Right lung (tissue), 5 donors: ENCODE data around the gene UBE2E2. TPM values are rescaled to one million over a fixed set of nuclear protein-coding genes. Genes with fewer than 3 reads are reported as not detected.

ENCODE experiments used
- DNase-seq, 2 donors: peaks; one replicate each; pipeline ENCODE4 v3.0.0-alpha.2; 2013
- polyA plus RNA-seq, 5 donors: library from polyadenylated mRNA; unstranded; fragments of 120-200 nt; gene quantifications; one replicate each; pipeline versions ENCODE4 v1.2.1 to v1.2.3, GENCODE V29; 2013; ENCODE audit warnings: inconsistent platforms in 1 of 5, low replicate concordance in 1 of 5; ENCODE audit not compliant: insufficient read length in 5 of 5, insufficient read depth in 1 of 5

Gene UBE2E2
- polyA plus RNA-seq, 5 donors = 39.8 to 58.8 (median 52.1) TPM

DNA sequence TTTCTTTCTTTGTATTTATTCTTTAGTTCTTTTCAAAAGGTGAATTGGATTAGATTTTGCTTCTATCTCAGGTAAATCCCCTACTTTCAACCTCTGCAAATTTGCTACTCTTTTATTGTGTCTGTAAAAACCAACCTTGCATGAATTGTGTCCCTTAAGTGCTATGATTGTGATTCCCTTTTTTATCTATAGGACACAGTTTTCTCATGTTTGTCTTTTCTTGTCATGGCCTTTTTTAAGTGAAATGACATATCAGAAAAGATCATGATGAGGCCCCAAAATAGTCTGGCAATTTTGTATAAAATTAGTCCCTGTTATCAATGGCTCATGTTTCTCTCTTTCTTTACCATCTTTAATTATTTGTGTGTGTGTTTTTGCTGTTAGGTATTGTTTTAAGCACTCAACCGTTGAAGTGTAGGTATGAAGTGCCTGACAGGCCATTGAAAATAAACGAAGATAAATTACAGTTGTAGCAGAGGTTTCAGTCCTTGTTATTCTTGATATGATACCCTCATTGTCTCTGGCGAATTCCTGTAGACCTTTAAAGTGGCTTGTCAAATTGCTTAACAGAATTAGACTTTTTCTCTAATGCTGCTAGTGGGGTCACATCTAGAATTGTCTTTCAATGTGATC lies 184.3 kb downstream of the UBE2E2 start:
- no peak for DNase-seq

GRCh38 chr3:23389089-23389488 lies 186.0 kb downstream of the UBE2E2 start:
- DNase-seq = no peak

DNA sequence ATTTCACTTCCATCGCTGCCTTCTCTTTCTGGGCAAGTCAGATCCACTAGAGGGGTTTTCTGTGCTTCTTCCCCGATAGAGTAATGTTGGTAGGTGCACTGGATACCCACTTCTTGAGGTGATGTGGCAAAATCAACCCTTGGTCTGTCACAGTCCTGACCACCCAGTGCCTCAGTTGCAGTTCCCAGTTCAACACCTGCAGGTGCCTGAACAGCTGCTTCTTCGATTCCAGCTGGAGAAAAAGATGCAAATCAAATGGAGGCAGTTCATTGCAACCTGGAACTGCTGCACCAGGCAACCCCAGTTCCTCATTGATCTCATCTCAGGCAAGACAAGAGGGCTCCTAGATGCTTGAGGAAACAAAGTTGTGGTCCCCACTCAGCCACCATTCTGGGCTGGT lies 186.6 kb downstream of the UBE2E2 start:
- DNase-seq = no peak

DNA sequence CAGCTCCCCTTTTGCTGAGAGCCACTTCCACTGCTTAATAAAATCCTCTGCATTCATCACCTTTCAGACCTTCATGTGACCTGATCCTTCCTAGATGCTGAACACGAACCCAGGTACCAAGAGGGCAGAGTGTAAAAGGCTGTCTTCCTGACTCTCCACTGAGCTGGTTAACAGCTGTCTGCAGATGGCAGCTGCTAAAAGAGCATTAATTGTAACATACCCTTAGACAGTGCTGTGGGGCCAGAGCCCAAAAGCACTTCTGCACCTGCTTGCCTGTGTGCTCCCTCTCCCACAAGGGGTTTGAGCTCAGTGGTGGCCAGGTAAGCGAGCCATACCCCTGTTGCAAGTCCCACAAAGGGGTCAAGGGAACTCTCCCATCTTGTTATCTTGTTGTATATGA lies 187.3 kb downstream of the UBE2E2 start:
- DNase-seq = peak in 1 of 2 donors; percentile 20

DNA sequence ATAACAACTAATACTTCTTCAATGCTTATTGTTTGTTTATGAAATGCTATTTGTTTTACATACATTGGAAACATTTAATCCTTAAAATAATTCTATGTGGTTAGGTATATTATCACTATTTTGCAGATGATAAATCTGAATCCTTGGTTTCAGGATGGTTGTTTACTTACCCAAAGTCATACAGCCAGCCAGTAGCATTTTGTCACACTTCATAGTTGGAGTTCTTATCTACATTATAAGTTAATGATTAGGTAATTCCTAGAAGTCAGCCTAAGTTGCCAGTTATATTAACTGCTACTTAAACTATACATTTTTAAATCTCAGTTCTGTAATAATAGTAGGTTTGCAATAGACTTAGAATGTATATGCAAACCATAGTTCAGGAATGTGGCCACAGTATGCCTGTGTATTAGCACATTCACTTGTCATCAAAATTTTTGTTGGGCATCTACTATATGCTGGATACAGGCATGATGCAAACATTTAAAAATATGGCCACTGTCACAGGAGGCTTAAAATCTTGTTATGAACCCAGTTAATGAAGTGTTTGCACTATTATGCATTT lies 187.9 kb downstream of the UBE2E2 start:
- peak; percentile 49 to 56 for DNase-seq

DNA sequence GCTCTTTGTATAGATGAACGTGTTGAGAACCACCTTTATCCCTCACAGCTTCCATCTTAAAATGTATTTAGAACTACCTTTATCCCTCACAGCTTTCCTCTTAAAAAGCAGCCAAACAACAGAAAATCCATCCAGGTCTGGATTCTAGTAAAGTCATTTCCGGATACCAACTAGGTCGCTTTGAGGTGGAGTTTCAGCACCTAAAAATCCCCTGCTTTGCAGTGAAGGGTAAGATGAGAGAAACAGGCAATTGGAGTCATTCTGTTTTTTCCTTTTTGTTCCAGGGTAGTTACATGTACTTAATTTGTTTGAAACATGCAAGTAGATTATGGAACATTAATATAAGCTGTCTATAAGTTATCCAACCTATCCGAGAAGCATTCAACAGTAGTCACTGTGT lies 192.0 kb downstream of the UBE2E2 start:
- DNase-seq = no peak

DNA sequence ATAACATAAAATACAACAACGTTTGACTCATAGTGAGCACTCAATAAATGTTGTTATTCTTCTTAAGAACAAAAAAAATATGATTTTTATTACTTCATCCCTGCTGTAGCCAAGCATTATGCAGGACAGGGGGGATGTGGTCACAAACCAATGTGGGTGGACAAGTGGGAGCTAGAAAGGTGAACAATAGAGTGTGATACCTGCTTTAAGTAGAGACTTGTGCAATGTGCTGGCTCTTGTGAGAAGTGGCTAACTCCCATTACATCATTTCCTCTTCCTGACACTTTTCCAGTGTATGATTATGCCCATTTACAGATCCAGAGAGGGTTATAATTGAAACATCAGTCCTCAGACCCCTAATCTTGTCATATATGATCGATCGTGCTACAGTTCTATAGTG lies 193.6 kb downstream of the UBE2E2 start:
- no peak for DNase-seq

DNA sequence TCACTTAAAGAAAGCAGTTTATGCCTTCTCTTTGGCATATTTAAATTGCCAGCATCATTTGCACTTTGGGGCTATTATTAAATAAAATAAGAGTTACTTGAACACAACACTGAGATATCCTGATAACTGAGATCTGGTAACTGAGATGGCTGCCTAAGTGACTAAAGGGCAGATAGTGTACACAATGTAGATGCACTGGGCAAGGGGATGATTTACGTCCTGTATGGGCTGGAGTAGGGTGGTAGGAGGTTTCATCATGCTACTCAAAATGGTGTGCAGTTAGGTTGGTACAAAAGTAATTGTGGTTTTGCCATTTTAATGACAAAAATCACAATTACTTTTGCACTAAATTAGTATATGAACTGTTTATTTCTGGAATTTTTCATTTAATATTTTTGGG lies 196.1 kb downstream of the UBE2E2 start:
- DNase-seq = no peak

DNA sequence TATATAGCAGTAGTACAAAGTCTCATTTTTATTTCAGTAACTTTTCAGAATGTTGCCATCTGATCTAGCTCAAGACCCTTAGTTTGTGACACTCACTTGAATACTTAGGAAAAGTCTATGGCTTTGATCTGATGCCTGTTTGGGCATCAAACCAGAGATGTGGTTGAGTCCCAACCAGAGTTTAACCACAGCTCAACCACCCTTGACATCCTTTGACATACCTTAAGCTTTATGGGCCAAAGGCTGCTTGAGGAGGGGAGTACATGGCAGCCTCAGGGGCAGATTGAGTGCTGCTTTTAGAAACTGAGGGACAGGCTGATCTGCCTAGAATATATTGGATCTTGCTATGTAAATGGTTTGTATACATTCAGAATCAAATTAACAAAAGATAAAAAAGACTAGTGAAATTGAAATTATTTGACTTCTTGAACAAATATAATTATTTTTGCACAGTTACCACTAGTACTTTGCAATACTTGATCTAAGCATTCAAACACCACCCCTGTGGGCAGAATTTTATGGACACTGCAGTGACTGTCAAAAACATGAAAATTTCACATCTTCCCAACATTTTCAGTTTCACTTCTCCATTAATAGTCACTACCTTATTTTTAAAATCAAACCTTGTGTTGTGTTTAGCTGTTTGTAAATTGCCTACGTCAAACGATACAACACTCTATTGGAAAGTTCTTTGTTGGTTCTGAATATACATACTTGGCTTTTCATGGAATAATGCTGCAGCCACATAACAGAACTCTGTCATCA lies 199.8 kb downstream of the UBE2E2 start:
- DNase-seq = no peak

- DNase-seq = no peak
These were observed 201.1 kb downstream of the UBE2E2 start for GRCh38 chr3:23404246-23404645.

GRCh38 chr3:23405081-23405480 lies 202.0 kb downstream of the UBE2E2 start:
- no peak for DNase-seq

DNA sequence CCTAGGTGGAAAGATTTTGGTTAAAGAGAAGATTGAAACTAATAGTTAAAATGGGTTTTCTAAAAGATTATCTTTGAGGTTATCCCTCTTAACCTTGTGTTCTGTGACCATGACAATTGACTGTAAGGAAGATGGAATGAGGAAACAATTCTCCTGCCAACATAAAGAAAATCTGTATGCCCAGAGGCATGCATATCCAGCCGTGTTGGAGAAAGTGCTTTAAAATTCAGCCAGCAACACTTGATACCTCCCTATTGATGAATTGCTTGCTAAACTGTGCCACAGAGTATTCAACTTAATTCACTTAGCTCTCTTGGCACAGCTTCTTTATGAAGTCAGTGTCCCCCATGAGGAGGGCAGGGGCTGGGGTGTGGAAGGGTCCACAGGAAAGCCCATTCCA lies 203.5 kb downstream of the UBE2E2 start:
- DNase-seq = no peak

DNA sequence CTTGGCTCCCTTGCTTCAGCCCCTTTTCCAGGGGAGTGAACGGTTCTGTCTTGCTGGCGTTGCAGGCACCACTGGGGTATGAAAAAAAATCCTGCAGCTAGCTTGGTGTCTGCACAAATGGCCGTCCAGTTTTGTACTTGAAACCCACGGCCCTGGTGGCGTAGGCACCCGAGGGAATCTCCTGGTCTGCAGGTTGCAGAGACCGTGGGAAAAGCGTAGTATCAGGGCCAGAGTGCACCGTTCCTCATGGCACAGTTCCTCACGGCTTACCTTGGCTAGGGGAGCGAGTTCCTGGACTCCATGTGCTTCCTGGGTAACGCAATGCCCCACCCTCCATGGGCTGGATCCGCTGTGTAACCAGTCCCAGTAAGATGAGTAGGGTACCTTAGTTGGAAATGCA lies 214.9 kb downstream of the UBE2E2 start:
- DNase-seq = no peak

GRCh38 chr3:23421811-23422516 lies 218.8 kb downstream of the UBE2E2 start:
- DNase-seq = no peak

DNA sequence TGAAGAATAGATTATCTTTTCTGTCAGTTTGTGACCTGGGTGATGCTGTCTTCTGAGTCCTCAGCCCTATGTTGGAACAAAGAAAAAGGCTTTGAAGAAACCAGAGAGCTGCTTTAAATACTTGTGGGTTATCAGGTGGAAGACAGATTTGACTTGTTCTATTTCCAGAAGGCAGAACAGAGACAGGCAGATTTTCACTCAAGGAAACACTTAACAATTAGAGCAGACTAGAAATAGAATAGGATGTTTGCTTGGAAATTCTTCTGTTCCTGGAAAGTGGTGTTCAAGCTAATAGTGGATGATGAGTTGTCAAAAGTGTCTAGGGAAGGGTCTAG lies 219.4 kb downstream of the UBE2E2 start:
- no peak for DNase-seq

- no peak for DNase-seq
These were observed 222.3 kb downstream of the UBE2E2 start for GRCh38 chr3:23425410-23425809.

DNA sequence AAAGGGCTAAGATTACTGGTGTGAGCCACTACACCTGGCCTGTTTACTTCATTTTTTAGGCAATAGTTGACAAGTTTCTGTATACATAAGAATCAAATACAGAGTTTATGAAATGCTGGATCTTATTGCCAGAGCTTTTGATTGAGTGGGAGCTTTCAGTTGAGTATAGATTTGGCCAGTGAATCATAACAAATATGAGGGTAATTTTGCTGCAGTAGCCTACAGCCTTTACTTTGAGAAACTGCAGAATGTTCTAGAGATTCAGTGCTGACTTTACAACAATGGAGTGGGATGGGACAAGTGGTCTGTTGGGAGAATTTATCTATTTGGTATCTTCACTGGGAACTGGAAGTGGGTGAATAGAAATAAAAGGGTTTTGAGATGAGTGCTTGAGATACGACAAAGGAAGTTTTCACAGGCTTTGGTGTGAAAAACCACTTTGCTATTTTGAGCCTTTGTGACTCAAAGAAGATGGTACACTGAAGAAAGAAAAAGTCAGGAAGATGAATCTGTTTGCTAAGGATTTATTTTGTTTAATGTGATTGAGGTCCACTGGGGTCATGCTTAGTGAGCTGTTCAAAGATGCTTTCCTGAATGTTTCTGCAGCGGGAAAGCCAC lies 227.8 kb downstream of the UBE2E2 start:
- DNase-seq = no peak

- DNase-seq = no peak
These were observed 228.6 kb downstream of the UBE2E2 start for GRCh38 chr3:23431764-23432163.

DNA sequence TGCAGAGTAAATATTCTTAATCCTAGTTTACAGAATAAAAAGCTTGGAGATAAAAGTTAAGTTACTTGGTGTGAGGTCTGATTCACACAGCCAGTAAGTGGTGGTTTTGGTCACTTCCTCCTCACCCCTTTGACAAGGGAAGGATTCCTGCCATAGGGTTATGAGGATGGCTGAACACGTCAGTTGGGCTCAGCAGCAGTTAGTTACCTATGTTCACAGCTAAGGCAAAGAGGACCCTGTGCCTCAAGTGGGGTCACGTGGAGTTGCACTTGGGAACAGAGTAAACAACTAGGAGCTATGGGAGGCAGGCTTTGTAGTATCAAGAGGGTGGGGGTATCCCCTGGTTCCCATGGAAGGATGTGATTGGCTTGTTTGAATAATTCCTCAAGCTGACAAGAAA lies 232.2 kb downstream of the UBE2E2 start:
- DNase-seq = no peak

- DNase-seq = no peak
These were observed 232.8 kb downstream of the UBE2E2 start for GRCh38 chr3:23435904-23436303.

GRCh38 chr3:23437484-23438145 lies 234.5 kb downstream of the UBE2E2 start:
- no peak for DNase-seq

- no peak for DNase-seq
These were observed 235.5 kb downstream of the UBE2E2 start for GRCh38 chr3:23438657-23439056.
